GM12872 (cell line): ENCODE measurements around the gene FIBCD1.
A peak's percentile ranks its signal among the peaks of the same experiment; 100 is the strongest.

ENCODE experiments used
- TF ChIP-seq, protein P1 (sequence below): IDR thresholded peaks from 3 replicates; pipeline ENCODE4 v1.5.1; 2011; ENCODE audit warnings: low read depth, mild to moderate bottlenecking, low read length, moderate library complexity; ENCODE audit not compliant: insufficient read depth

FIBCD1 gene

DNA sequence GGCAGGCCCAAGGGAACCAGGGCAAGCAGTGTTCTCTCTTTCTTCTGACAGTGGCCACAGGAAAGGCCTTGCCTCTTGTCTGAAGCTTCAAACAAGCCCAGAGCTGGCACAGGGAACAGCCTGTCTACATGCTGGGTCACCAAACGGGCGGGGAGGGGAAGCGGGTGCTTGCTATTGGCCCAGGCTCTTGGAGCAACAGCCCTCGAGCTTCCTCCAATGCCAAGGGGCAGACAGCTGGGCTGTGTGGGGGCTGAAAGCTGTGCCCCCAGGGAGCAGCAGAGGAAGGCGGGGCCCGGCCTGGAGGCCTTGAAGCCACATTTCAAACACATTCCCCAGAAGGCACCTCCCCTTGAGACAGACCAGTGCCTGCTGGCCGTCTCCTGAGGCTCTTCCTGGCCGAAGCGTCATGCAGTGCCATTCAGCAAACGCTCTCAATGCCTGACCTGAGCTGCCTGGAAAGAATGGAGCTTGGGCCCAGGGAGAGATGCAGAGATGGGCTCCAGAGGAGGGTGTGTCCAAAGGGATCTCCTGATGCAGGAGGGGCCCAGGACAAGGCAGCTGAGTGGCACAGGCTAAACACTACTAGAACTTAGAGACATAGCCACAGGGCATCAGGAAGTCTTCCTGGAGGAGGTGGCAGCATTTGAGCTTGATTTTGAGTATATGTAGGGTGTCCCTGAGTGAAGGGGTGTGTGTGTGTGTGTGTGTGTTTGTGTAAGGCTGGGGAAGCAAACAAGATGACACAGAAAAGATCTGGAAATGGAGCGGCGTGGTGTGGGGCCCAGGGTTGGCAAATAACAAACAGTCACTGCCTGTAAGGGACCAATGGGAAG, 2.5 kb downstream of the FIBCD1 start:
- TF ChIP-seq, protein P1, sequence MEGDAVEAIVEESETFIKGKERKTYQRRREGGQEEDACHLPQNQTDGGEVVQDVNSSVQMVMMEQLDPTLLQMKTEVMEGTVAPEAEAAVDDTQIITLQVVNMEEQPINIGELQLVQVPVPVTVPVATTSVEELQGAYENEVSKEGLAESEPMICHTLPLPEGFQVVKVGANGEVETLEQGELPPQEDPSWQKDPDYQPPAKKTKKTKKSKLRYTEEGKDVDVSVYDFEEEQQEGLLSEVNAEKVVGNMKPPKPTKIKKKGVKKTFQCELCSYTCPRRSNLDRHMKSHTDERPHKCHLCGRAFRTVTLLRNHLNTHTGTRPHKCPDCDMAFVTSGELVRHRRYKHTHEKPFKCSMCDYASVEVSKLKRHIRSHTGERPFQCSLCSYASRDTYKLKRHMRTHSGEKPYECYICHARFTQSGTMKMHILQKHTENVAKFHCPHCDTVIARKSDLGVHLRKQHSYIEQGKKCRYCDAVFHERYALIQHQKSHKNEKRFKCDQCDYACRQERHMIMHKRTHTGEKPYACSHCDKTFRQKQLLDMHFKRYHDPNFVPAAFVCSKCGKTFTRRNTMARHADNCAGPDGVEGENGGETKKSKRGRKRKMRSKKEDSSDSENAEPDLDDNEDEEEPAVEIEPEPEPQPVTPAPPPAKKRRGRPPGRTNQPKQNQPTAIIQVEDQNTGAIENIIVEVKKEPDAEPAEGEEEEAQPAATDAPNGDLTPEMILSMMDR, result no peak

DNA sequence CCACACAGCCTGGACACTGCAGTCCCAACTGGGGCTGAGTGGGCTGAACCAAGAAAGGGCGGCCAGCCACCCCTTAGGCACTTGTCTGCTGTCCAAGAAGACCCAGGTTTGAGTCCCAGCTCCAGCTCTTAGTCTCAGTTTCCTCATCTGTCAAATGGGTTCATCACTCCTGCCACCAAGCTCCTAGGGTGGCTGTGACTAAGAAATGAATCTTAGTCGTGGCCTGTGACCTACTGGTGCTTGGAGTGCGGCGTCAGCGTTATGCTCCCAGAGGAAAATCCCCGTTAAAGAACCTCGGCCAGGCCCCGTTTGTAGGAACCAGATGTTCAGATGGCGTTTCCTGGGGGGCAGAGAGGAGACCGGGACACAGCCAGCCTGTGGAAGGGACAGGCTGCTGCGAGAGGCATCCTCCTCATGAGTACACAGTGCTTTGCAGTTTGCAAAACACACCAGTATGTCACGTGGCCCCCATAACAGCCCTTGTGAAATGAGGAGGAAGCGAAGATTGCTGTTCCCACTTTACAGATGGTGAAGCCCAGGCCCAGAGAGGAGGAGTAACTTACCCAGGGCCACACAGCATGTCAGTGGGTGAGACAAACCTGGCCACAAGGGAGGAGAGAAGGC, 3.3 kb downstream of the FIBCD1 start:
- TF ChIP-seq, protein P1, result no peak

DNA sequence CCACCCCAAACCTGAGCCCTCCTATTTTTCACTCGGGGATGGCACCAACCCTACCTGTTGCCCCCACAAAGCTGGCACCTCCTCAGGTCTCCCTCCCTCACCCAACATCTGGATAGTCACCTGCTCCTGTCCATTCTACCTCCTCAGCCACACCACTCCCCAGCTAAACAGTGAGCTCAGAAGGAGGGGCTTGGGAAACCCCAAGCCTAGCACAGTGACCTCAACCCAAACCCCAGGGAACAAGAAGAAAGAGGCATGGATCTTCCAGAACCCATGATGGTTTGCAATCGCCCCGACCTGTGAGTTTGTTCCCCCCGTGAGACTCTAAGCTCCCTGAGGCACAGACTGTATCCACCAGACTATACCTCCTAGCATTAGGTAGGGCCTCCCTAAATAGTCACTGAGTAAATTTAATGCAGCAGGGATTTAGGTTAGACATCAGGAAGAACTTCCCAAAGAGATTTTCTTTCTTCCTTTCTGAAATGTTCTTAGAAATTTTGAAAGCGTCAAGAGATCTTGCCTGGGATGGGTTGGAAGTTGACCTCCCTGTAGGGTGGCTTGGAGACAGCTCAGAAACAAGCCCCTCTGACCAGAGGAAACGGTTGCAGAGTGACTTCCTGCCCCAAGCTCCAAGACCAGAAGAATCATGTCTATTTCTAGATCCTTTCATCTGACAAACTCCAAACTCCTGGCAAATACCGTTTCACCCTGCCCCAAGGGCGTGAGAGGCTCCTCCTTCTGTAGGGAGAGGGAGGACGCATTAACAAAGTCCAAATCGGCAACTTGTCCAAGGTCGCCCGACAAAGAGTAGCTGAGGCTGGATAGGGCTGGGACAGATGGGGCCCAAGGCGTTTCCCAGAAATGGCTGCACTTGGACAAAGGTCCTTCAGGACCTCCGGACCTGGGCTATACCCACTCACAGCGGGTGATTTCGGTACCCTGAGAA, 4.1 kb downstream of the FIBCD1 start:
- TF ChIP-seq, protein P1, result no peak

DNA sequence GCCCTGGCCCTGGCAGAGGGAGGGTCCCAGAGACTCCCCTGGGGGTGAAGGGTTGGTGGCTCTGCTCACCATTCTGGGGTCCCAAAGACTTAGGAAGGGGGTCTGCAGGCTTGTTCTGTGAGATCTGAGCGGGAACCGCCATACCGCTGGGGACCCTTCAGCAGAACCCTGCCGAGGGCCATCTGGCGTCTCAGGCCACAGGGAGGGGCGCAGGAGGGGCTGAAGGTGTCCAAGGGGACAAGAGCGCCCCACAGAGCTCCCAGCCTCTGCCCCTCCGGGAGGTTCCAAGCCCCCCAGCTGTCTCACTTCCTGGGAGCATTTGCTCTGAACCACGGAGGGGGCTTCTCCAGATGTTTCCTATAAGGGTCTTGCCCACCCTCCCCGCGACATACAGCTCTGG, 4.8 kb downstream of the FIBCD1 start:
- TF ChIP-seq, protein P1, result no peak

DNA sequence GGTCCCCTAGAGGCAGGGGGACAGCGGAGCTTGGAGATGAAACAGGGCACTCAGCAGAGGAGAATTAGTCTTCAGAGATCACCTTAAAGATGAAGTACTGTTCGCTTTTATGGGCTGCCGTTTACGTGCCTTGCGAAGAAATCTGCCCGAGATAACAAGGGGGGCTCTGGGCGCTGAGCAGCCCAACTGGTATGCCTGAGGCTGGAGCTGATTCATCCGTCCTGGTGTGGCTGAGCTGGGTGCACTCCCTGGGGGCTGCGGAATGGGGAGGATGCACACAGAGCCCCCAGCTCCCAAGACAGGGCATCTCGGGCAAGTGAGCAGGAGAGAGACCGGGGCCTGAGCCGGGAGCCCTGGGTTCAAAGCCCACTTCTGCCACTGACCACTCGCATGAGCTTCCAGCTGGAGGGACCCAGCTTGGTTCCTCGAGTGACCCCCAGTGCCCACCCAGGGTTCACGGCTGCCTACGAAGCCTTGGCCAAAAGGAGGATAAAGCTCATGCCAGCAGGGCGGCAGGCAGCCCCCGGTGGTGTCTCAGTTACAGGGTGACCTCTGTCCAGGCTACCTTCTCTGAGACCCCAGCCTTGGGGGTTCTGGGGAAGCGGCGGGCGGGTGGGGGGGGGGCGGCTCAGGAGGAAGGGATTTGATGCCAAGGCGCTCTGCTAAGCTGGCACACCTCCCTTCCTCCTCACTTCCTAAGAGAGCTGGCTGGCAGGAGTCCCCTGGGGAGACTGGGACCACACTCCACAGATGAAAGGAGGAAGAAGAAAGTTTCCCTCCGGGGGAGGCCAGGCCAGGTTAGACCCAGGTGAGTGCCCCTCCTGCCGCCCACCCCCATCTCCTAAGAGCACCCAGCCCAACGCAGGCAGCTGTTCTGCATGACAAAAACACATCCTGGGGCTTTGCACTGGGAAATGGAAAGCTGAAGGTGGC, 5.7 kb downstream of the FIBCD1 start:
- TF ChIP-seq, protein P1, result no peak

DNA sequence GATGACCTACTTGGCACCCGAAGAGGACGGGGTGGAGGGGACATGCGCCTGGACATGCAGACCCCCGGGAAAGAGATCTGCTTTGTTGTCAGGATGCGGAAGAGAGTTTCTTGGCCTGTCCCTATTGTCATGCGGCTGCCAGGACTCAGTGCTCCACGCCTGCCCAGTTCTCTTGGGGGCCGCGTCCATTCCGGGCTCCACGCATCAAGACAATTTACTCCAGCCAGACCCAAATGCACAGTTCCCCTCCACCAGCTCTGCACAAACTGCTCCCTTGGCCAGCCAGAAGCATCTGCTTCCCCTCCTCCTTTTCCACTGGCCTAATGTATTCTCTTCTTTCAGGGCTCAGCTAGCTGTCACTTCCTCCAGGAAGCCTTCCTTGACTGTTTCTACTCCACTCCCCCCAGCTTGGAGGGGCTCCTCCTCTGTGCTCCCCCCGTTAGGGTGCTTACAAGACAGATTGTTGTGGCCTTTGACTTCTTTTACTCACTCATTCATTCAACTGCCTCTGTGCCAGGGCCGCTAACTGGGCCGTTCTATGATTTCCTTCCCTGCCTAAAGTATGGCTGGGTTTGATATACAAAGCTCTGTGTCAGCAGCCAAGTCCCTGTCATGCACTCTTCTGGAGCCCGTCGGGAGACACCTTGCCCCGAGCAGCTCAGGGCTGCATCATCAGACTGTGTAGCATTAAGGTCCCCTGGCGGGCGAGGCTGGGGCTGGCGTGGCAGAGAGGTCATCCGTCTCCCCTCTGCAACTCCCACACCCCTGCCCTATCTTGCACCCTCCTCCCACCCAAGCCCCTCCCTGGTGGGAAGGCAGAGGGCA, 6.6 kb downstream of the FIBCD1 start:
- TF ChIP-seq, protein P1, result 0 out of 3 replicates have a peak, but pooled peaks have one; percentile 6
